GM18907 (cell line): ENCODE measurements around the gene CIZ1.

Experiments
- ATAC-seq: cut with Tn5 transposase; IDR thresholded peaks from one replicate; pipeline ENCODE4 v1.9.1; 2021; ENCODE audit warnings: mild to moderate bottlenecking, moderate library complexity; ENCODE audit not compliant: unreplicated experiment

CIZ1 gene

DNA sequence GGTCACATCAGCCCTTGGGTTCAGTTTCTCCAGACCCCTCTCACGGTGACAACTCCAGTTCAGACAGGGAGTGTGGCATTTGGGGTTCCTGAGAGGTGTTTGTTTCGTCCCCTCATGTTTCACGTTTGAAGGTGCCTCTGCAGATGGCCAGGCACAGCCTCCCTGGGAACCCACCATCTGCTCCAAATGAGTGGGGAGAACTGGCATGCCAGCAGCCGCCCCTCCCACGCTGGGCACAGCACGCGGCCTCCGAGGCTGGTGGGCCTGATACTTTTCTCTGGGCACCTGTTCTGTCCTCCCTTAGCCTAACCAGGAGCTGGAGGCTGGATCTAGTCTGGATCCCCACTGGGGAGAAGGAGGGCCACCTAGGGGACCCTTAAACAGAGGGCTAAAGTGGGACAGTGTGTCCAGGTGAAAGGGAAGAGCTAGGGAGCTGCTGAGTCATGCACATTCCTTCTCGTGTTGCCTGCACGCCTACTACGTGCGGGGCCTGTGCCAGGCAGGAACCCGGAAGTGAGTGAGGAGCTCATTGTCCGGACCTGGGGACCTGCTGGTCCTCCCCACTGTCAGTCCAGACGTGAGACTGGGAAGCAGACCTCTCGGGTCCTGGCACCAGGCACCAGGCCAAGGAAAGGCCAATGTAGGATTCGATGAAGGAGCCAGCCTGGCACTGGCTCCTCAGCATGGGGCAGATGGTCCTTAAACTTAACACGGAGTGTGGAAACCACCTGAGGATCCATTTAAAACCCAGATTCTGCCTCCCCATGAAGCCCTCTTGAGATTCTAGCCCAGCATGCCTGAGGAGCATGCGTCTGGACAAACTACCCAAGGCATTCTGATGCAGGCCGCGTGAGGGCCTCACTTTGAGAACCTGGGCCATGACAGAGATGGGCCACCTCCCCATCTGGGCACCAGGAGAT lies 23.5 kb upstream of the CIZ1 start:
- no peak for ATAC-seq

DNA sequence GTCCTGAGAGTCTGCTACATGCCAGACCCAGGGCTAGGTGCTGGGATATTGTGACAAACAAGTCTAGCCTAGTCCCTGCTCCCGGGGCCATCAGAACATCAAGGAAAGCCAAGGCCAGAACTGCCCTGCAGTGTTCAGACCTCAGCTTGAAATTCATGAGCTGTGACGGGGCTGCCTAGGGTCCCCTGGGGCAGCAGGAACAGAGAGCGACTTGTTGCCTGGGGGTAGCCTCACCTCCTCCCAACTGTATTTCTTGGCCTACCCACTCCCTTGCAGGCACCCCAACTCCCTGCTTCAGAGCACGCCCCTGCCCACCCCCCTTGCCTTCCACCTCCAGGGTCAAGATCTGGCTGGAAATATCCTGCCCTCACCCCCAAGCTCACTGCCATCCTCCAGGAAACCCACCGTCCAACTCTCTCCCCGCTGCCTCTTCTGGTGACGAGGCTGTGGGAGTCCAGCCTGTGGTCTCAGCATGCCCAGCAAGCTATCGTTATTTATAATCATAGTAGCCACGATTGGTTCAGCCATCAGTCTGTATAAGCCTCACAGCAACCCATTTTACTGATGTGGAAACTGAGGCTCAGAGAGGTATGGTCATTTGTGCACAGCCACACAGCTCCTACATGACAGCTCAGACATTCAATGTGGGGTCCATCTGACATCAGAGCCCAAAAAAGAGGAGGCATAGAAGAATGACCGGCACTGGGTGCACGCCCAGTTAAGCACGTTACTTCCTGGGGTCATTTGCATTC lies 22.6 kb upstream of the CIZ1 start:
- ATAC-seq, result no peak

DNA sequence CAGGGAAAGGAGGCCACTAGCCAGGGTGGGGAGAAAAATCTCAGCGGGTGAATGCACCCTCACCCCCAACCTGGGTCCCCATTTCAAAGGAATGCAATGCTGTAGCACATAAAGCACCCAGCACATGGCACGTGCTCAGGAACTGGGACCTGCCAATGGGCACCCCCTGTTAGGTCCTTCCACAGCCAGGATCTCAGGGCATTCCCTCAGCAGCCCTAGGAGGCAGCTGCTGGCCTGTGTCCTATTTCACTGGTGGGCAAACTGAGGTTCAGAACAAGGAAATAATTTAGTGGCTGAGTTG lies 20.6 kb upstream of the CIZ1 start:
- no peak for ATAC-seq

DNA sequence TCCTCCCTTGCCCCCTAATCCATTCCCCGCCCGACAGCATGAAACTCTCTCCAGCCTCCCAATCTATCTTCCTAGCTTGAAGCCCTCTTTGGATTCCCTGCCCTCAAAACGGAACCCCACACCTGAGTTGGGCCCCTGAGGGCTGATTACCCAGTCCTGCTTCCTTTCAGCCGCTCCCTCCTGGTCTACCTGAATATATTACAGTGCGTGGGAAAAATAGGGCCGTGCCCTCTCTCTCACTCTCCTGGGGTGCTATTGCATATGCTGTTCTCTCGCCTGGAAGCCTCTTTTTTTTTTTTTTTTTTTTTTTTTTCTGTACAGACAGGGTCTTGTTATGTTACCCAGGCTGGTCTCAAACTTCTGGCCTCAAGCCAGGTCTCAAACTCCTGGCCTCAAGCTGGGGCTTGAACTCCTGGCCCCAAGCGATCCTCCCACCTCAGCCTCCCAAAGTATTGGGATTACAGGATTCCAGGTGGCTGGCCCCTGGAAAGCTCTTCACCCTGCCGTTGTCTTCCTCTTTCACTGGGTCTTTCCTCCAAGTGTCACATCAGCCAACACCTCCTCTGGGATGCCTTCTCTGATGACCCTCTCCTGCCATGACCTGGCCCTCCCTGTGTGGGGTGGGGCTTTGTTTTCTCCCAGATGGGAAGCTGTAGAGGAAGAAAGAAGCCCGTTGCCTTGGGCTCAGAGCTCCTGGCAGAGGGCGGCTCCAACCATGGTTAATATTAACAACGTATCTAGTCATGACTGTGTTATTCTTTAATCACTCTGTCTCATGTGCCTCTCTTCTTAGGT lies 20.0 kb upstream of the CIZ1 start:
- no peak for ATAC-seq

DNA sequence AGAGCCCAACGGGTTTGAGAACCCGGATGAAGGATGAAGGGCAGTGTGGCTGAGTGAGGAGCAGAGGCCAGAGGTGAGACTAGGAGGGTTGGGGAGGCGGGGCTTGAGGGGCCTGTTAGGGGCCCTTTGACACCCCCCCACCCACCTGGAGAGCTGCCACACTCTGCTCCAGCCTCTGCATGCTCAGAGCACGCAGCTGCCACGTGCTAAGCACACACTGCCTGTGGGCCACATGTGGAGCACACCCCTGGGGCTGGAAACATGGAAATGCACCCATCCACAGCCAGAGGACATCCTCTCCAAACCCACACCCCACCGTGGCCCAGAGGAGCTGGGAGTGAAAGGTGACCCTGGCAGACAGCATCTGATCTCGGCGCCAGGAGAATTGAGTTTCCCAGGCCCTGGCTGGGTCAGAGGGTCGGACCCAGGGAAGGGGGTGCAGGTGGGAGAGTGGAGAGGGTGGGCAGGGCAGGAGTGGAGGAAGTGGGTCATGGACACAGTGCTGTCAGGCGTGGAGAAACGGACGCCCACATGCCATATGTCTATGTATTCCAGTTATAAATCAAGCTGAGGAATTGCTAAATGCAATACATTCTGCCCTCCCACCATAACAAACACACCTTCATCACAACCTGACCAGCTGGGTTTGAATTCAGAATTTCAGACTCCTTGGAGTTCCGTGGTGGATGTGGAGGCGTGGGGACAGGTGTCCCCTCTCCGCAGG lies 17.7 kb upstream of the CIZ1 start:
- no peak for ATAC-seq

DNA sequence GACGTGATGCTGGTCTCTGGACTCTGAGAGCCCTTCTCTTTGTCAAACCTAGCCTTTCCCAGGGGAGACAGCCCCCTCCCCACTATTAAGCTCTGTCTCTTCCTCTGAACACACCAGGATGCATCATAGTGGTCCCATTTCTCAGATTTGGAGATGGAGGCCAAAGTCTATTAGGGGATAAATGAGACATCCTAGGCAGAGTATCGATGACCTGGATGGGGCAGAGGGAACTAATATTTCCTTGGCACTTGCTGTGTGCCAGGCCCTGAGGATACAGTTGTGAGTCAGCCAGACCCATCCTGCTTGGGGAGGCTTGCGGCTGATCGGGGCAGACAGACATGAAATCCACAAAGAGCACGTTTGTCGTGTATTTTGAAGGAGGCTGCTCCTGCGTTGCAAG lies 17.0 kb upstream of the CIZ1 start:
- no peak for ATAC-seq

DNA sequence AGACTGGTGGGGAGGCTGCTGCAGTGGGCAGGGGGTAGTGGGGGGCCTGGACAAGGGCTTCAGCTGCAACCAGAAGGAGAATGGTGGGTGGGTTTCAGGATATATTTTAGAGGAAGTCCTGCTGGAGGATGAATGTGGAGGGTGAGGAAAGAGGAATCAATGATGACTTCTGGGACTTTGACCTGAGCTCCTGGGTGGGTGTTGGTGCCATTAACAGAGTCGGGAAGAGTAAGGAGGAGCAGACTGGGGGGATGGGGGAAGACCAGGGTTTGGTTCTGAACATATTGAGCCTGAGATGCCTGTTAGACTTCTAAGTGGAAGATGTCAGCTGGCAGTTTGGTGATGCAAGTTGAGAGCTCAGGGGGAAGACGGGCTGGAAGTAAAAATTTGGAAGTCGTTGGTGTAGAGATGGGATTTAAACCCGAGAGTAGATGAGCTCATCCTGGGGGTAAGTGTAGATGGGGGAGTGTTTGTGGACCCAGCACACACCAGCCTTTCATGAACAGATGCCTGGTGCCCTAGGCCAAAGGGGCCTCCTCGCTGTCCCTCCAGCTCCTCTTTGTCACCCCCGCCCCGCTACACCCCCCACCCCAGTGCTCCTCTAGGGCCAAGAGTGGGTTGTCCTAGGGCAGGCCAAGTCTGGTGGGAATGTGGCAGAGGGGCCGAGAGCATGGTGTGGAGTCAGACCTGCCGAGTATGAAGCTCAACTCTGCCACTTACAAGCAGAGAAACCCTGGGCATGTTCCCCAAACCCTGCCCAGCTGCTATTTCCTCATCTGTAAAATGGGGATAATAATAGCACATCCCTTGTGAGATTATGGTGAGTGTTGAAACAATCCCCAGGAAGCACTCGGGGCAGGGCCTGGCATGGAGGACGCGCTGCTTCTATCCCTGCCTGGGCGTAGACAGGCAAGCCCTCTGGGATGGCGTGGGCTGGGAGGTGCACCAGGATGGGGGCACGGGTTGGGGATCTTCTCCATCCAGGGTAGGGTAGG lies 15.8 kb upstream of the CIZ1 start:
- ATAC-seq, result no peak

DNA sequence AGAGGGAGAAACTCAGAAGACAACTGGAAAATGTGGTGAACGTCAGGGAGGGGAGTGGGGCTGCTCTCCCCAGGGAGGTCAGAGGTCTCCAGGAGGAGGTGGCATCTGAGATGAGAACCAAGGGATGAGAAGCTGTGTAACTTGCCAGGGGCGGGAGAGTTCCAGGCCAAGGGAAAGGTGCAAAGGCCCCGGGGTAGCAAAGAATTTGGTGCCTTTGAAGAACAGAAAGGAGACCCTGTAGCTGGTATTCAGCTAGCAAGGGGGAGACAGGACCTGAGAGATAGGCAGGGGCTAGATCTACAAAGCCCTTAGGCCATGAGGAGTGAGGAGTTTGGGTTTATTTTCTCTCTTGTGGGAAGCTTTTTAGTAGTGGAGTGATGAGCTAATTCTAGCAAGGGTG lies 15.1 kb upstream of the CIZ1 start:
- ATAC-seq, result no peak

DNA sequence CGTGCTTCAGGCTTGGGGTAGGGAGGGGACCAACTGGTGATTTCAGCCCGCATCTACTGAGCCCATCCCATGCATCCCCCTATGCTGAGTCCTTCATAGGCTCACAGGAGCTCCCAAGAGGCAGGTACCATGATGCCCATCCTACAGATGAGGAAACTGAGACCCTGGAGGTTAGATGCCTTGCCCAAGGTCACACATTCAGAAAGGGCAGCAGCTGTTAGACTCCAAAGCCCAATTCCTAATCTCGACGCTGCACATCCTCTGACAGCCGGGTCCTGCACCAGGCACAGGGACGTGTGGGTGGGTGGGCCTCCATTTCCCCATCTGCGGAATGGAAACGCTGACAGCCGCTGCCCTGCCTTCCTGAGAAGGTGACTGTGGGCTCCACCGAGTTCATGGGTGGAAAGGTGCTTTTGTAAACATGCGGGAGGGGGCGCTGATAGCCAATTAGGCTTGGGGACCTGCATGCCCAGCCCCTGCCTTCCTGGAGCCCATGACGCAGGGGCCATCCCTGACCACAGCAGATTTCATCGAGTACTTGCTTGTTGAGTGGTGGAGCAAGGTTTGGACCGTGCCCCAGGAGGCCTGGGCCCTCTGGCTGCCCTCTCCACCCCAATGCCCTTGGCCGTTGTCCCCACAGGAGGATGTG lies 14.0 kb upstream of the CIZ1 start:
- ATAC-seq, result no peak

DNA sequence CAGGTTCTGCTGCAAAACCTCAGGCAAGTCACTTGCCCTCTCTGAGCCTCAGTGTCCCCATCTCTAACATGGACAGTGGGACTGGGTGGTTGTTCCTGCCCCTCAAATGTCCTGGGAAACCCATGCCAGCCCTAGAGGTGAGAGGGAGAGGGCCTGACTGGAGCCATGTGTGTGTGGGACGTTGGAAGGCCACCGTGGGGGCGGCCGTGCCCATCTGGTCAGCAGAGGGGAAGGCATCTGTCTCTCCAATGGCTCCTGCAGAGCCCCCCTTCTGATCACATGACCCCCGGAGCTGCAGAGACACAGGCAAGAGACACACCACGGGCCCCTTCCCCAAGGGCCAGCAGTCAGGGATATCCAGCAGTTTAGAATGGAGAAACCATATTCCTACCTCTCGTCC lies 13.5 kb upstream of the CIZ1 start:
- ATAC-seq, result no peak

DNA sequence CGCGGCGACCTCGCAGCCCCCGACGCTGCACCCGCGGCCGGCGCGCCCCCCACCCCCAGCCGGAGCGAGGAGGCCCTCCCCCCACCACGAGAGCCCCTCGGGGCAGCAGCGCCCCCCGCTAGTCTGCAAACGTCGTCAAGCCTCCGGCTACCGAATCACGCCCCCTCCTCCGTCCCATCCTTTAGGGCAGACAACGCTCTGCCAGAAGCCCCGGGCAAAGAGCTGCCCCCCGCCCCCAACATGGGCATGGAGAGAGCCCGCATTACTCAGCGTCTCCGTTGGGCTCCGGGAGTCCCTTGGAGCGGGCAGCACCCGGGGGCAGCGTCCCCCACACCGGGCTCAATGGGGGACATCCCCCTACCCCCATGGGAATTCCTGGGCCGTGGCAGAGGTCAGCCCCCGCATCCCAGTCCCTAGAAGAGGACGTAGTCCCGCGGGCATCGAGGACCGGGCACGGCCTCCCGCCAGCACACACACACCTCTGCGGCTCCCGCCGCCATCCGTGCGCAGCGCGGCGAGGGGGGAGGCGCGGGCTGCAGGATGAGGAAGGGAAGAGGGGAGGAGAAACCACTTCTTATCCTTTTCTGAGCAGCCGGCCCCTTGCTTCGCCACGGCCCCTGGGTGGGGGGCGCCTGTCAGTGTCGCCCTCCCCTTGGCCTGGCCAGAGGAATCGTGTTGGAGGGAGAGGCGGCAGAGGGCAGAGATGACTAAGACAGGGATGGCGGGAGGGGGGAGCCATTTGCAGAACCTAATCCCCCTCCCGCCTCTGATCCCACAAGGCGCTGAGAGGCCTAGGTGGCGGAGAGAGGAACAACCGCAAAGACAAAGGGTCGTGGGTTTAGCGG lies 12.6 kb upstream of the CIZ1 start:
- no peak for ATAC-seq

DNA sequence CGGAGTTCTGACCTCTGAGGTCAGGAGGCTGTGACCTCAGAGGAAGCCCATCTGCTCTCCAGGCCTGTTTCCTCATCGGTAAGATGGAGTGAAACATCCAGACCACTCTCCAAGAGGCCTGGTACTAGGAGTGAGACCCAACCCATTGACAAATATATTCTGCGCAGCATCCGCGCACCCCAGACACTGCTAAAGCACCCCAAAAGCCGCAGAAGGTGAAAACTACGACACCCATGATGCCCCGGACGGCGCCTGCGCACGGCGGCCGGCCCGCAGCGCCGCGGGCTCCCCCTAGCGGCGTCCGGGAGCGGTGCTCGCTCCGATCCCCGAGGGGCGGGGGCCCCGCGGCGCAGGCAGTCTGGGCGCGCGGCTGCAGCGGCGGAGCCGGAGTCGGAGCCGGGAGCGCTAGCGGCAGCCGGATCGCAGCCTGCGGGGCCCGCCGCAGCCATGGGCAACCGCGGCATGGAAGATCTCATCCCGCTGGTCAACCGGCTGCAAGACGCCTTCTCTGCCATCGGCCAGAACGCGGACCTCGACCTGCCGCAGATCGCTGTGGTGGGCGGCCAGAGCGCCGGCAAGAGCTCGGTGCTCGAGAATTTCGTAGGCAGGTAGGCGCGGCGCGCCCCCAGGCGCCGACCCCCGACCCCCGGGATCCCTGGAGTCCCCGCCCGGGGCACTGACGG lies 11.8 kb upstream of the CIZ1 start, which contains the start of gene DNM1:
Gene DNM1 (plus strand): TSS at position 356 of the 683 bp plus-strand sequence. CDS start 92 bp downstream, at position 448.
- ATAC-seq, result peak; percentile 77

DNA sequence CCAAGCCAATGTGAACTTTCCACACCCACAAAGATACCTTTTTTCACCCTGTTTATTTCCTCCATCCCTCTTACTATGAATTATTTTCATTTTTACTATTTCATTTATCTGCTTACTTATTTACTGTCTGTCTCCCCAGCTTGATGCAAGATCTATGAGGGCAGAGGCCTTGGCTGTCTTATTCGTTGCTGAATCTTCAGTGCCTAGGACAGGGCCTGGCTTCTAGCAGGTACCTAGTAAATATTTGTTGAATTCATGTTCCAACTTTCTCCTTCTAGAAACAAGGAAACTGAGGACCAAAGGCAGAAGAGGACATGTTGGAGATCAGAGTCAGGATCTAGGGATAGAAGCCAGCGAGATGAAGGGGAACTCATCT lies 11.3 kb upstream of the CIZ1 start:
- no peak for ATAC-seq

DNA sequence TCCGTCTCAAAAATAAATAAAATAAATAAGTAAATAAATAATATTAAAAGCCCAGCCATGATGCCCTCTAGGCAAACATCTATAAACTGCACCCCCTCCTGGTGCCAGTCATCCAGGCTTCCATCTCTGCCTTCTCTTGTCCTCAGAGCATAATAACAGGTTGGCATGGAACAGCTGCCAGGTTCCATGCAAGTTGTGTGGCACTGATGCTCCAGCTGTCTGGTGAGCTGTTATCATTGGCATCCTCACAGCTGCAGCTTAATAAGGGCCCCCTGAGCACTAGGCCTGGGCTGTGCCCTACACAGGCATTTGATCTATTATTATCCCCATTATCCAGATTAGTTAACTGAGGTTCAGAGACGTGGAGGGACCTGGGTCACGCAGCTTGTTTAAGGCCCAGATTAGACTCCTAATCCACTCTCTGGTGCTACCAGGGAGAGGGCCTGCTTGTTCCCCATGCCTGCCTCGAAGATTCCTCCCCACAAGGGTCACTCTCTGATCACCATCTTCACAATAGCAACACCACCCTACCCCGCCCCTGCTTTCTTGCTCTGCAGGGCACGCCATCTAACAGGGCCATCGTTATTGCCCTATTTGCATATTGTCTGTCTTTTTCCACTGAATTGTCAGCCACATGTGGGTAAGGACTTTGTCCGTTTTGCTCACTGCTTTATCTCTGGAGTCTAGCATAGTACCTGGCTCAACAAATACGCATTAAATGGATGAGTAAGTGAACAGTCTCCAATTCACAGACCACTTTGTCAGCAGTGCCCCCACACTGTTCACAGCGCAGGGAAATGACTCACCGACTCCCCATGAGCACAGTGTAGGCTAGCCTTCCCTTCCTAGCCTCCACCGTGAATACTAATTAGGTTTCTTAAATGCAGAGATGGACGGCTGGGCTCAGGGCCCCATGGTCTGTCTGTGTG lies 10.3 kb upstream of the CIZ1 start:
- no peak for ATAC-seq

DNA sequence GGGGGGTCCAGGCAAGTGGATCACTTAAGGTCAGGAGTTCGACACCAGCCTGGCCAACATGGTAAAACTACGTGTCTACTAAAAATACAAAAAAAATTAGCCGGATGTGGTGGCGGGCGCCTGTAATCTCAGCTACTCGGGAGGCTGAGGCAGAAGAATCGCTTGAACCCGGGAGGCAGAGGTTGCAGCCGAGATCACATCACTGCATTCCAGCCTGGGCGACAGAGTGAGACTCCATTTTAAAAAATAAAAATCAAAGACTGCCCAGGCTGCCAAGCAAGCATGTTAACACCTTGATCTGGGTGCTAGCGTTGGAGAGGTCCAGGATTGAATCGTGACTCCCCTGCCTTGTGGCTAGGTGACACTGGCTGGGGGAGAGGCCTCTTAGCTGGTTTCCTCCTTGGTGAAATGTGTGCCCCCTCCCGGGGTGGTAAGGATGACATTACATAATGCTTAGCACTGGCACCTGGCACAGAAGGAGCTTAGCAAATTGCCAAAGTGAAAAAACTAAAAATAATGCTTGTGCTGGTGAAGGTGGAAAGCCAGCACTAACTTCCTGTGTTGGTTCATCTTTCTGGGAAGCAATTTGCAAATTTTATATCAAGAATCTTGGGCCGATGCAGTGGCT lies 2.2 kb upstream of the CIZ1 start:
- no peak for ATAC-seq
